Measurements from ENCODE around the gene LRCH1.

Gene LRCH1

DNA sequence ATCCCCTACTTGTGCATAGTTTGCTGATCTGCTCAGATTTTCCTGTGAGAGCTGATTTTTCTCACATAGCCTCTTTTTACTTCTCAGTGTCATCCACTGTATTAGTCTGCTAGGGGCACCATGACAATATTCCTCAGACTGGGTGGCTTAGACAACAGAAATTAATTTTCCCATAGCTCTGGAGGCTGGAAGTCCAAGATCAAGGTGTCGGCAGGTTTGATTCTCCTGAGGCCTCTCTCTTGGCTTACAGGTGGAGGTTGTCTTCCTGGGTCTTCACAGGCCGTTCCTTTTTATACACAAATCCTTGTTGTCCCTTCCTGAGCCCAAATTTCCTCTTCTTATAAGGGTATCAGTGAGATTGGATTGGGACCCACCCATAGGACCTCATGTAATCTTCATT, 9.2 kb downstream of the LRCH1 start:
- no peaks in the 10 kb centered on the region for H3K27me3 ChIP-seq
- no peaks in the 10 kb centered on the region for H3K9me3 ChIP-seq
- TF ChIP-seq, protein P1, sequence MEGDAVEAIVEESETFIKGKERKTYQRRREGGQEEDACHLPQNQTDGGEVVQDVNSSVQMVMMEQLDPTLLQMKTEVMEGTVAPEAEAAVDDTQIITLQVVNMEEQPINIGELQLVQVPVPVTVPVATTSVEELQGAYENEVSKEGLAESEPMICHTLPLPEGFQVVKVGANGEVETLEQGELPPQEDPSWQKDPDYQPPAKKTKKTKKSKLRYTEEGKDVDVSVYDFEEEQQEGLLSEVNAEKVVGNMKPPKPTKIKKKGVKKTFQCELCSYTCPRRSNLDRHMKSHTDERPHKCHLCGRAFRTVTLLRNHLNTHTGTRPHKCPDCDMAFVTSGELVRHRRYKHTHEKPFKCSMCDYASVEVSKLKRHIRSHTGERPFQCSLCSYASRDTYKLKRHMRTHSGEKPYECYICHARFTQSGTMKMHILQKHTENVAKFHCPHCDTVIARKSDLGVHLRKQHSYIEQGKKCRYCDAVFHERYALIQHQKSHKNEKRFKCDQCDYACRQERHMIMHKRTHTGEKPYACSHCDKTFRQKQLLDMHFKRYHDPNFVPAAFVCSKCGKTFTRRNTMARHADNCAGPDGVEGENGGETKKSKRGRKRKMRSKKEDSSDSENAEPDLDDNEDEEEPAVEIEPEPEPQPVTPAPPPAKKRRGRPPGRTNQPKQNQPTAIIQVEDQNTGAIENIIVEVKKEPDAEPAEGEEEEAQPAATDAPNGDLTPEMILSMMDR (IDR thresholded peaks at IDR 0.05; ENCODE audit: low read depth, low read length): no peak
- no peak for DNase-seq
- peaks cover 2% of the 10 kb centered on the region for H3K4me1 ChIP-seq
- H3K36me3 ChIP-seq: peaks cover 10% of the 10 kb centered on the region; the same call in 1 of the 2 replicates
- H3K4me3 ChIP-seq (ENCODE audit: low read depth, low read length): no peak overlapping the region

DNA sequence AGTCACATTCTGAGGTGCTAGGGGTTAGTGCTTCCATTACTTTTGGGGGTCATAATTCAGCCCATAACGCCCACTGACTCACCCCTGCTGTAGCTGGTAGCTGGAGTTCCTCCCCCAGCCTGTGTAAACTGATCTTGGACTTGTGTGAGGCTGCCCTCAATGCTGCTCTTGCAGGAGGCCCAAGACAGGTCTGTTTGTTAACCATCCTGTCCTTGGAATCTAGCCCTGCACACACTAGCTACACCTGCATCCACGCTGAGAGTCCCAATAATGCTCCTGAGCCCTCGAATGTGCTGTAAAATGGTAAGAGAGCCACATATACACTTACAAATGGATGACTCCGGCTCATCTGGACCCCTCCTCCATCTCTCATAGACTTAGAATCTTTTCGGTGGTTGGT, 9.6 kb downstream of the LRCH1 start:
- Histone ChIP-seq H3K9me3 (no peaks in the 10 kb centered on the region), H3K4me1 (peaks cover 3% of the 10 kb centered on the region), H3K36me3 (peaks cover 10% of the 10 kb centered on the region; the same call in 1 of the 2 replicates), H3K27me3 (no peaks in the 10 kb centered on the region), H3K4me3 (ENCODE audit: low read depth, low read length) (no peak overlapping the region)
- TF ChIP-seq, protein P1 (IDR thresholded peaks at IDR 0.05; ENCODE audit: low read depth, low read length): no peak
- DNase-seq: no peak

DNA sequence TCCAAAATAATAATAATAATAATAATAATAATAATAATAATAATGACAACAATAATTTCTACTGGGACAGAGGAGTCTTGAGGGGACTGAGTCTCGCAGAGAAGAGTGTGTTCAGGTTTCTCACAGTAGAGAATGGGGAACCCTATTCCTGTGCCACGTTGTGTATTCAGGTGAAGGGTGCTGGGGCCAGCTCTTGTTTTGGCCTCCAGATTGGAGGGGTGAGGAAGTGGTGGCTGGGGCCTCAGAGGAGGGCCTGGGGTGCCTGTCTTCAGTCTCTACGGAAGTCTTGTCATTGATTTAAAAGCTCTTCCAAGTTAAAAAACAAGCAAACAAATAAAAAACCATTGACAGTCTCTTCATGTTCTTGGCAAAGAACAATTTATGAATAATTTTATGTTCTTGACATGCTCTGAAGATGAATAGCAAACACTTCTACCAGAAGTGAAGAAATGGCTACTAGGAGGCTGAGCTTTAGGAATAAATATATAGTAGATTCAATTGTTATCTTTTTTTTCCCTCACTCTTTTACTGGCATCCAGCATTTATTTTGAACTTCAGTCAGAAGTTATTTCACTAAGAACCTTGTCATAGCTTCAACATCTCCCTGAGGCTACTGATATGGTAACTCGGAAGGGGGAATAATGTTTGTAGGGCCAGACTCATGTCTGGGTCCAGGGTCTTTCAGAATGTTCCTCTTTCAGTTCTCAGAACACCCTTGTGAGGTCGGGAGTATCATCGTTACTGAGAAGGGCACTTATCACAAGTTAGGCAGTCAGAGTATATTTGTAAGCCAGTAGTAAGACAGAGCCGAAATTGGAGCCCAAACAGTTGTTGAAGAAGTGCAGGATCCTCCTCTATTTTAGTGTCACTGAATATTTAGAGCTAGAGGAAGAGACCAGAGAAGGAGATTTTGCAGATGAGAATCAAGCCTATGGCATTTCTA, 13.1 kb downstream of the LRCH1 start:
- no peaks in the 10 kb centered on the region for H3K9me3 ChIP-seq
- H3K36me3 ChIP-seq: peaks cover 11% of the 10 kb centered on the region; the same call in 1 of the 2 replicates
- TF ChIP-seq, protein P1 (IDR thresholded peaks at IDR 0.05; ENCODE audit: low read depth, low read length): no peak
- no peak for DNase-seq
- H3K4me3 ChIP-seq (ENCODE audit: low read depth, low read length): no peak overlapping the region
- peaks cover 28% of the 10 kb centered on the region for H3K4me1 ChIP-seq
- H3K27me3 ChIP-seq: no peaks in the 10 kb centered on the region

DNA sequence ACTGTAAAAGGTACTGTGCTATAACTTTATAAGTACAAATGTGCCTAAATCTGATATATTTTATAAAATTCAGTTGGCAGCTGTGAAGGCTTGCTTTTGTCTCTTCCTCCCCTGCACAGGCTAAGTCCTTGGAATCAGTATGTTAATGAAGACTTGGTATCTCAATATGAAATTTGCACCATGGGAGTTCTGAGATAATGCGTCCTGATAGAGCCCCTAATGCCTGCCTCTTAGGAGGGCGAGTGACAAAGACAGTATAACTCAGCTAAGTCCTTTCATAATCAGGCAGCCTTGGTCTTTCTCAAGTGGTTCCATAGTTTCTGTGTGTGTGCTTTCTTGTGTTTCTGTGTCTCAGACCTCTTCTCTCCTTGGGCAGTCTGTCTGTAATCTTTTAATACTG, 14.7 kb downstream of the LRCH1 start:
- DNase-seq: no peak
- no peaks in the 10 kb centered on the region for H3K27me3 ChIP-seq
- H3K9me3 ChIP-seq: no peaks in the 10 kb centered on the region
- peaks cover 28% of the 10 kb centered on the region for H3K4me1 ChIP-seq
- peaks cover 7% of the 10 kb centered on the region; the same call in 1 of the 2 replicates for H3K36me3 ChIP-seq
- no peak overlapping the region for H3K4me3 ChIP-seq (ENCODE audit: low read depth, low read length)
- TF ChIP-seq, protein P1 (IDR thresholded peaks at IDR 0.05; ENCODE audit: low read depth, low read length): no peak

DNA sequence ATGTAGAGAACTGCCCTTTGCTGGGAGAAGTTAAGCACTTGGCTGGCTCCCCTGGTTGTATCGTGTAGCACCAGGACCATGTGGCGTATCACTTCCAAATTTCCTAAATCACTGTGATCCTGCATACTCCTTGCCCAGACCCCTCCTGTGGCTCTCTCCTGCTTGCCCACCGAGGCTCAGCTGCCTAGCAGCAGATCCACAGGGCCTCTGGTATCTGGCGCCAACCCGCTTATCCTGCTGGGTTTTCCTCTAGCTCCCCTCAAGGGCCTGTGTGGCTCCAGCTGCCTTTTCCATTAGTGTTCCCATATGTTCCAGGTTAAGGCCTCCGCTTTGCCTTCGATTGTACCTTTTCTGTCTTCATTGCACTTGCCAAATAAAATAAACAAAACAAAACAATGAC, 16.5 kb downstream of the LRCH1 start:
- Histone ChIP-seq H3K4me3 (ENCODE audit: low read depth, low read length) (no peak overlapping the region), H3K9me3 (no peaks in the 10 kb centered on the region), H3K36me3 (peaks cover 7% of the 10 kb centered on the region; the same call in 1 of the 2 replicates), H3K4me1 (peaks cover 28% of the 10 kb centered on the region), H3K27me3 (no peaks in the 10 kb centered on the region)
- DNase-seq: peak; percentile 42
- TF ChIP-seq, protein P1 (IDR thresholded peaks at IDR 0.05; ENCODE audit: low read depth, low read length): no peak

DNA sequence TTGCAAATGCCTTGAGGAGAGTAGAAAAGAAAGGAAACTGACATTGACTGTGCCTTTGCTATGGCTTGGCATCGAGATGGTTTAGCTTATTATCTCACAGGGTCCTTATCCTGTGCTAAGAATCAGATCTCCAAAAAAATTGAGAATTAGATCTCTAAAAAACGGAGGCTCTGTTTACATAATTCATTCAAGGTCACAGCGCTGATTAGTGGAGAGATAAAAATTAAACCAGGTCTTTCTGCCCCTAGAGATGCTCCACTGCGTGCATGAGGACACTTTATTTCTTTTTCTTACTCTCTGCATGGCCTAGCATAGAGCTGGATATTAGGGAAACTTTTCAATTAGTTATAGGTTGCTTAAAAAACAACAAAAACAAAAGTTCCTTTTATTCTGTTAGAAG, 17.3 kb downstream of the LRCH1 start:
- TF ChIP-seq, protein P1 (IDR thresholded peaks at IDR 0.05; ENCODE audit: low read depth, low read length): no peak
- no peak overlapping the region for H3K4me3 ChIP-seq (ENCODE audit: low read depth, low read length)
- H3K36me3 ChIP-seq: peaks cover 7% of the 10 kb centered on the region; the same call in 1 of the 2 replicates
- H3K9me3 ChIP-seq: no peaks in the 10 kb centered on the region
- DNase-seq: no peak
- peaks cover 28% of the 10 kb centered on the region for H3K4me1 ChIP-seq
- H3K27me3 ChIP-seq: no peaks in the 10 kb centered on the region

Measured in BE2C (cell line).